H1 (cell line): ENCODE measurements around the gene MAFG. TPM values are rescaled to one million over a fixed set of nuclear protein-coding genes. Genes with fewer than 3 reads are reported as not detected.
A peak's percentile ranks its signal among the peaks of the same experiment; 100 is the strongest.

ENCODE experiments used
- CTCF ChIA-PET: fragments of 300-600 bp; sonication (Branson Sonifier 250); formaldehyde crosslinking; loops from one replicate; lab custom pipeline; 2021; ENCODE audit not compliant: partially characterized antibody; lab: Charles Lee
- POLR2A ChIA-PET: fragments of 300-600 bp; sonication (Branson Sonifier 250); formaldehyde crosslinking; loops from one replicate; lab custom pipeline; 2021; ENCODE audit warnings: inconsistent platforms; ENCODE audit not compliant: partially characterized antibody; lab: Charles Lee
- DNase-seq, 2 experiments: peaks; one replicate each; pipeline versions ENCODE4 v3.0.0 to v3.0.0-alpha.2; 2010 to 2022; ENCODE audit warnings: low spot score in 2 of 2, low read depth in 1 of 2, mixed read lengths in 1 of 2
- FAIRE-seq: peaks from 2 replicates; lab custom pipeline; 2011; peaks lifted over from hg19 to GRCh38; lab: Jason Lieb, UNC
- H2AFZ ChIP-seq: 2 replicates; pipeline ENCODE4 v1.8.1; 2012; ENCODE audit warnings: low read length, inconsistent platforms
- H2AK5ac ChIP-seq: 2 replicates; pipeline ENCODE4 v1.6.1; 2013; ENCODE audit warnings: low read depth, low read length
- H2BK120ac ChIP-seq: replicated peaks from 2 replicates; pipeline ENCODE3; 2013; ENCODE audit warnings: low read depth, low read length, inconsistent platforms
- H2BK12ac ChIP-seq: 2 replicates; pipeline ENCODE4 v1.6.1; 2013; ENCODE audit warnings: low read depth, low read length
- H2BK15ac ChIP-seq: 2 replicates; pipeline ENCODE4 v1.6.1; 2013; ENCODE audit warnings: low read length
- H2BK20ac ChIP-seq: 2 replicates; pipeline ENCODE4 v1.6.1; 2013; ENCODE audit warnings: low read length
- H2BK5ac ChIP-seq: 2 replicates; pipeline ENCODE4 v1.6.1; 2013; ENCODE audit warnings: low read depth, low read length
- H3K14ac ChIP-seq: 2 replicates; pipeline ENCODE4 v1.6.1; 2013; ENCODE audit warnings: inconsistent platforms; ENCODE audit not compliant: insufficient read length
- H3K18ac ChIP-seq: 2 replicates; pipeline ENCODE4 v1.6.1; 2013; ENCODE audit warnings: low read length; ENCODE audit errors: extremely low read depth
- H3K23ac ChIP-seq: 2 replicates; pipeline ENCODE4 v1.6.1; 2013; ENCODE audit warnings: inconsistent platforms; ENCODE audit not compliant: insufficient read length
- H3K23me2 ChIP-seq: 2 replicates; pipeline ENCODE4 v1.6.1; 2013; ENCODE audit warnings: low read depth, low read length
- H3K27ac ChIP-seq: 2 replicates; pipeline ENCODE4 v1.6.1; 2011; ENCODE audit warnings: low read depth, low read length, inconsistent platforms
- H3K27me3 ChIP-seq, 4 experiments: replicated peaks in 1 of 4; 1 replicate in 1 of 4; 2 replicates in 3 of 4; pipeline versions ENCODE4 v1.6.1 to v1.8.1; 2011 to 2013; ENCODE audit warnings: low read length in 3 of 4, mild to moderate bottlenecking in 3 of 4, inconsistent platforms in 2 of 4, mixed read lengths in 2 of 4, moderate library complexity in 1 of 4; ENCODE audit not compliant: control insufficient read depth in 3 of 4, insufficient read depth in 3 of 4; ENCODE audit errors: extremely low read depth in 1 of 4
- H3K36me3 ChIP-seq, 4 experiments: 2 replicates each; pipeline versions ENCODE4 v1.6.1 to v1.8.1; 2011 to 2013; ENCODE audit warnings: mild to moderate bottlenecking in 4 of 4, low read length in 3 of 4, moderate library complexity in 2 of 4, control low read depth in 1 of 4, inconsistent platforms in 1 of 4; ENCODE audit not compliant: insufficient read depth in 4 of 4, control insufficient read depth in 2 of 4
- H3K4ac ChIP-seq: replicated peaks from 2 replicates; pipeline ENCODE3; 2013; ENCODE audit warnings: low read length, low read depth, mixed read lengths, inconsistent platforms; ENCODE audit not compliant: insufficient read length
- H3K4me1 ChIP-seq, 4 experiments: replicated peaks in 1 of 4; 1 replicate in 1 of 4; 2 replicates in 3 of 4; pipeline versions ENCODE4 v1.6.1 to v1.8.1; 2011 to 2013; ENCODE audit warnings: low read length in 3 of 4, inconsistent platforms in 2 of 4, mixed read lengths in 1 of 4; ENCODE audit not compliant: insufficient read depth in 4 of 4, control insufficient read depth in 3 of 4
- H3K4me2 ChIP-seq, 2 experiments: 2 replicates each; pipeline versions ENCODE4 v1.6.1 to v1.8.1; 2011 to 2013; ENCODE audit warnings: low read depth in 2 of 2, low read length in 2 of 2, control low read depth in 1 of 2, inconsistent platforms in 1 of 2, mild to moderate bottlenecking in 1 of 2; ENCODE audit not compliant: insufficient read depth in 1 of 2
- H3K4me3 ChIP-seq, 4 experiments: fragments of 200-600, 300-600 bp in 1 of 4; sonication (generic), shearing (Covaris generic), sonication (Bioruptor Twin) in 1 of 4; 2 replicates each; pipeline versions ENCODE4 v1.5.1 to v1.8.1; 2011 to 2016; ENCODE audit warnings: low read length in 4 of 4, low read depth in 3 of 4, control low read depth in 2 of 4, inconsistent platforms in 2 of 4, mild to moderate bottlenecking in 2 of 4, mixed read lengths in 1 of 4, moderate library complexity in 1 of 4; ENCODE audit not compliant: insufficient read depth in 2 of 4; ENCODE audit errors: extremely low read depth in 1 of 4
- H3K56ac ChIP-seq: replicated peaks from 2 replicates; pipeline ENCODE3; 2013; ENCODE audit warnings: low read depth, mild to moderate bottlenecking, mixed read lengths, low read length, inconsistent platforms; ENCODE audit not compliant: insufficient read length
- H3K79me1 ChIP-seq: 2 replicates; pipeline ENCODE4 v1.6.1; 2013; ENCODE audit warnings: low read depth, low read length, control low read depth
- H3K79me2 ChIP-seq, 2 experiments: 2 replicates each; pipeline versions ENCODE4 v1.6.1 to v1.8.1; 2012 to 2013; ENCODE audit warnings: low read length in 2 of 2, mild to moderate bottlenecking in 2 of 2, inconsistent platforms in 1 of 2; ENCODE audit not compliant: insufficient read depth in 2 of 2, control insufficient read depth in 1 of 2
- H3K9ac ChIP-seq, 4 experiments: replicated peaks in 1 of 4; 1 replicate in 1 of 4; 2 replicates in 3 of 4; pipeline versions ENCODE4 v1.6.1 to v1.8.1; 2011 to 2013; ENCODE audit warnings: low read depth in 3 of 4, low read length in 3 of 4, control low read depth in 2 of 4, mild to moderate bottlenecking in 2 of 4, moderate library complexity in 2 of 4, inconsistent platforms in 1 of 4; ENCODE audit errors: extremely low read depth in 1 of 4
- H3K9me3 ChIP-seq, 2 experiments: 2 replicates each; pipeline versions ENCODE4 v1.6.1 to v1.8.1; 2012 to 2013; ENCODE audit warnings: mild to moderate bottlenecking in 2 of 2, moderate library complexity in 2 of 2, control low read depth in 1 of 2, inconsistent platforms in 1 of 2, low read depth in 1 of 2, low read length in 1 of 2, mixed read lengths in 1 of 2; ENCODE audit not compliant: insufficient read depth in 2 of 2
- H4K20me1 ChIP-seq, 2 experiments: replicated peaks in 1 of 2; 2 replicates each; pipeline versions ENCODE3 to v1.8.1; 2011 to 2013; ENCODE audit warnings: inconsistent platforms in 2 of 2, low read length in 2 of 2, mild to moderate bottlenecking in 1 of 2; ENCODE audit not compliant: insufficient read depth in 2 of 2, control insufficient read depth in 1 of 2
- H4K5ac ChIP-seq: 2 replicates; pipeline ENCODE4 v1.6.1; 2013; ENCODE audit warnings: low read length, low read depth, mixed read lengths, inconsistent platforms; ENCODE audit not compliant: insufficient read length
- H4K8ac ChIP-seq: 2 replicates; pipeline ENCODE4 v1.8.0; 2013; ENCODE audit warnings: mild to moderate bottlenecking, moderate library complexity, low read length, inconsistent platforms; ENCODE audit not compliant: insufficient read depth; ENCODE audit errors: extremely low read depth
- H4K91ac ChIP-seq: replicated peaks from 2 replicates; pipeline ENCODE3; 2013; ENCODE audit warnings: low read length, mixed read lengths, inconsistent platforms; ENCODE audit not compliant: insufficient read length
- CBX8 ChIP-seq: fragments of 300-800, 300-1000 bp; sonication (generic); IDR thresholded peaks from 2 replicates; pipeline ENCODE4 v1.7.1; 2016; ENCODE audit warnings: low read depth, low read length, borderline replicate concordance
- E2F6 ChIP-seq: IDR thresholded peaks from 2 replicates; pipeline ENCODE4 v1.6.1; 2012; ENCODE audit warnings: inconsistent platforms
- FOSL1 ChIP-seq: IDR thresholded peaks from 2 replicates; pipeline ENCODE4 v1.6.1; 2011; ENCODE audit warnings: mild to moderate bottlenecking, low read depth, low read length, moderate library complexity; ENCODE audit not compliant: insufficient read depth
- POLR2A ChIP-seq, 2 experiments: IDR thresholded peaks; 1 replicate in 1 of 2; 2 replicates in 1 of 2; pipeline ENCODE4 v1.6.1; 2011; ENCODE audit warnings: low read depth in 2 of 2, low read length in 2 of 2, mild to moderate bottlenecking in 2 of 2; ENCODE audit errors: control extremely low read depth in 1 of 2
- POLR2AphosphoS5 ChIP-seq: IDR thresholded peaks from 2 replicates; pipeline ENCODE4 v1.6.1; 2011; ENCODE audit warnings: low read depth, low read length
- RBBP5 ChIP-seq: IDR thresholded peaks from 2 replicates; pipeline ENCODE4 v1.7.1; 2012; ENCODE audit warnings: low read depth, mild to moderate bottlenecking, inconsistent platforms, low read length, moderate library complexity, borderline replicate concordance
- RXRA ChIP-seq: IDR thresholded peaks from 2 replicates; pipeline ENCODE4 v1.6.1; 2011; ENCODE audit warnings: low read depth, mild to moderate bottlenecking, low read length, moderate library complexity; ENCODE audit not compliant: insufficient read depth
- SP1 ChIP-seq: IDR thresholded peaks from 2 replicates; pipeline ENCODE4 v1.6.1; 2011; ENCODE audit warnings: low read depth, low read length
- TAF1 ChIP-seq: IDR thresholded peaks from 2 replicates; pipeline ENCODE4 v1.6.1; 2011; ENCODE audit warnings: mild to moderate bottlenecking, low read depth, low read length
- WGBS, 2 experiments: shearing (Covaris generic) in 1 of 2; methylation state at CpG; one replicate each; pipeline versions ENCODE4 v1.1.6 to v1.1.7; 2013 to 2015; ENCODE audit warnings: low lambda C conversion rate in 2 of 2, mixed read lengths in 2 of 2, inconsistent platforms in 1 of 2, low coverage in 1 of 2, missing lambda C conversion rate in 1 of 2; ENCODE audit not compliant: insufficient replicate concordance in 2 of 2, insufficient coverage in 1 of 2, insufficient read length in 1 of 2; ENCODE audit errors: extremely low coverage in 1 of 2, missing lambda C conversion rate in 1 of 2; 5-methylcytosine and 5-hydroxymethylcytosine counted together
- polyA plus RNA-seq, 7 experiments: library from polyadenylated mRNA; depleted of rRNA in 3 of 7; stranded (reverse) in 5 of 7; unstranded in 2 of 7; fragments of >200 nt in 5 of 7; fragments of 200-250 nt in 2 of 7; gene quantifications; 1 replicate in 5 of 7; 2 replicates in 1 of 7; 4 replicates in 1 of 7; pipeline versions ENCODE4 v1.2.1 to v1.2.3, GENCODE V29; 2011 to 2013; ENCODE audit warnings: missing spikeins in 2 of 7, mixed read lengths in 2 of 7
- total RNA-seq: library from RNA; stranded (reverse); fragmentation: NEBNext Ultra II Directional; extraction: Animal tissue kit (Norgen Biotek cat#: 25700); gene quantifications from 2 replicates; pipeline ENCODE4 v1.2.1, GENCODE V29; 2021

Gene MAFG
- total and polyA plus RNA-seq, 2 of the 8 experiments (the other 6 are each of a cell fraction or from before 2014, with no cell fraction given): 25.5 to 26.9 TPM

DNA sequence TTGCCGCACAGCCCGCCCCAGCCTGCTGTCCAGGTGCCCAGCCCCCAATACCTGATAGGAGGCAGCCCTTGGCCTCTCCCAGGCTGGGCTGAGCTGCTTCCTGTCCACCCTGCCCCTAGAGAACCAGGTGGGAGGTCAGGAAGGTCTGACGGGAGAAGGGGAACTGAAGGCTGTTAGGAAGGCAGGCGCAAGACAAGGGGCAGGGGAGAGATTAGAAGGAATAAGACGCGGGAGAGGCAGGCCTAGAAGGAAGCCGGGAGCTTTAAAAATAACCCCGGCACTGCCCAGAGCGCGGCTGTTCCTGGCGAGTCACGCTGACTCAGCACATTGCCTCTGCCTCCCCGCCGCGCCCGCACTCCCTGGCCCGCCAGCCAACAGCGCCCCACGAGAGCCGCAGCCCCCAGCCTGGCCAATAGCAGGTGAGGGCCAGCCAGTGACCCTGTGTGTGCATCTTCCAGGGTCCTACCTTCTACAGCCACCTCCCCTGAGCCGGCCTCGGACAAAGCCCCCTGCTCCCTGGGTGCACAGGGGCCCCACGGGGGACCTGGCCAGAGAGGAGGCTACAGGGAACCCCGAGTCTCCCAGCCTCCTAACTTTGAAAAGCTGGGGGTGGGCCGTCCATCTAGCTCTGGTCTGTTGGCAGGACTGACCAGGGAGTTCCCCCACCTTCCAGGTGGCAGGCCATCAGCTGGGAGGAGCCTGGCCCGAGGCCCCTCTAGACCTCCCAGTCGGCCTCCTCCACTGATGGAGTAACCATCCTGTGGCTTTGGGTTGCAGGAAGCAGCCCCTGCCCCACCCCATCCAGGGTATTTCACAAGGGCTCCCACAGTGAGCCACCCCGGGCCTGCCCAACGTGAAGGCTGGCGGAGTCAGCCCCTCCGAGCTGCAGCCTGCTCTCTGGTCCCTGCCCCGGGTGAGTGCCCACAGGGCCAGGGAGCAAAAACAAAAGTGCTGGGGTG is 4.0 kb downstream of the MAFG start:
- H4K20me1 ChIP-seq: peaks cover 15 to 28% of the 10 kb centered on the region in 2 experiments
- 0 out of 2 replicates have a peak overlapping the region, but pooled peaks have one; percentile 13 for H2AK5ac ChIP-seq
- peak overlapping the region; percentile 96 for H3K4ac ChIP-seq
- H3K79me2 ChIP-seq: peaks cover 12 to 77% of the 10 kb centered on the region in 2 experiments; a peak in 3 of 4 replicates
- H3K56ac ChIP-seq: no peak overlapping the region
- H3K4me1 ChIP-seq: peaks cover 0 to 36% (median 29%) of the 10 kb centered on the region in 4 experiments; a peak in 6 of 7 replicates
- H2AFZ ChIP-seq: no peak overlapping the region
- H3K36me3 ChIP-seq: peaks cover 3 to 26% (median 6%) of the 10 kb centered on the region in 4 experiments; a peak in 6 of 8 replicates
- H3K79me1 ChIP-seq: peaks cover 48% of the 10 kb centered on the region
- H3K27me3 ChIP-seq: peaks cover 0 to 2% (median 2%) of the 10 kb centered on the region in 4 experiments; a peak in 4 of 7 replicates
- peak overlapping the region; percentile 20 to 51 (median 32); a peak in 7 of 8 replicates for H3K4me3 ChIP-seq
- H3K18ac ChIP-seq: peak overlapping the region; percentile 78
- peak overlapping the region; percentile 93; the same call in 1 of the 2 replicates for H2BK5ac ChIP-seq
- H3K9ac ChIP-seq: peak overlapping the region in 3 of 4 experiments; percentile 28 to 54 (median 34); a peak in 4 of 7 replicates
- CTCF ChIA-PET: interaction anchor here (1.0 to 2.1 kb wide), 11 partner anchors 16 to 265 kb away, joined by 3 to 10 read pairs (median 4); partner anchors contain the start of genes ALYREF and ANAPC11
- peak overlapping the region; percentile 82 for H4K91ac ChIP-seq
- peak overlapping the region; percentile 92; the same call in 1 of the 2 replicates for H2BK12ac ChIP-seq
- H2BK120ac ChIP-seq: no peak overlapping the region
- H3K23ac ChIP-seq: no peak overlapping the region
- no peak for FAIRE-seq
- no peaks in the 10 kb centered on the region for H3K9me3 ChIP-seq
- no peak overlapping the region for H3K14ac ChIP-seq
- DNase-seq: no peak
- POLR2A ChIA-PET: interaction anchor here (0.7 to 14.6 kb wide), 26 partner anchors 10 to 175 kb away, joined by 3 to 150 read pairs (median 4); partner anchors contain the start of genes ANAPC11, ARHGDIA, FASN and NPB
- 35% methylated on average over 18 of the region's 32 CpGs; no CpG with 5 or more reads in 1 of the 2 experiments for WGBS, 2 experiments
- no peak overlapping the region for H2BK15ac ChIP-seq
- H3K27ac ChIP-seq: peak overlapping the region; percentile 55; the same call in 1 of the 2 replicates
- peaks cover 13% of the 10 kb centered on the region; the same call in 1 of the 2 replicates for H3K23me2 ChIP-seq
- H2BK20ac ChIP-seq: peak overlapping the region; percentile 80; the same call in 1 of the 2 replicates
- peak overlapping the region; percentile 81; the same call in 1 of the 2 replicates for H4K8ac ChIP-seq
- peak overlapping the region; percentile 70 for H4K5ac ChIP-seq
- peak overlapping the region; percentile 79 to 88 for H3K4me2 ChIP-seq
- TF ChIP-seq POLR2AphosphoS5 (no peak), FOSL1 (no peak), CBX8 (no peak), SP1 (no peak), POLR2A (IDR thresholded peaks at IDR 0.05; ENCODE audit: control extremely low read depth in 1 of 2, low read depth in 2 of 2, low read length in 2 of 2) (peak in 1 of 2 experiments; percentile 53; a peak in 1 of 3 replicates), TAF1 (peak; percentile 38; the same call in 1 of the 2 replicates), RBBP5 (0 out of 2 replicates have a peak, but pooled peaks have one; percentile 10), RXRA (no peak), E2F6 (no peak)
